Stimulated activated CD4-positive, alpha-beta T cell treated with anti-CD3 and anti-CD28 coated beads, TNF-alpha, amount 100 ng/mL, for 48 hours (primary cell): ENCODE measurements around the gene DRICH1.
"Not testable (repeated sequence)": the region's sequence is repeated elsewhere in the genome, so short reads cannot be mapped to it uniquely, and the experiment has no call there.

Experiments
- DNase-seq, 3 donors: peaks; one replicate each; pipeline ENCODE4 v3.0.0-alpha.2; 2020; ENCODE audit warnings: low read depth in 3 of 3

DRICH1 gene, protein sequence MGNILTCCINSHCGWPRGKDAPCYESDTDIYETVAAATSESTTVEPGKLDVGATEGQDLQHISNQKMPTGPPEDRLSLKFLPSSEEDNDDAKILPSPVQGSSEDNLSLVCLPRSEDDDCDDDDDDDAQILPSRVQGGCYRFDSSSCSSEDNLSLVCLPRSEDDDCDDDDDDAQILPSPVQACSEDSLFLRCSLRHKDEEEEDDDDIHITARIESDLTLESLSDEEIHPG

DNA sequence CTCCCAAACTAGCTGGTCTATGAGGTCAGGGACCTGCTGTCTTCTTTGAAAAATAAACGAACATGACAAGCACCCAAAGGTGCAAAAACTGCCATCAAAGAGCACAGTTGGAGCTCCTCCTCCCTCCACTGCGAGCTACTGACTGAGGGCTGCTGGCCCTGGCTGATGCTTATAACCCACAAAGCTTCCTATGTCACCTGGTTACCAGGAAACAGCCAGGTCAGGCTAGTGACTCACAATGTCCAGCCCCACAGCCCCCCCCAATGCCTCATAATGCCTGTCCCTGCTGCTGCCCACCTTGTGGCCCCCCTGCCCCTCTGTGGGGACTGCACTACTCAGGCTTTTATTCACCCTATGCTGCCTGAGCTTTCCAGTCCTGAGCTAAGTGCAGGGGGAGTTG is at the start of gene DRICH1:
Gene DRICH1 (minus strand): TSS at position 144 of the 400 bp plus-strand sequence. CDS start 298 bp downstream, outside the sequence.
- no peak for DNase-seq

DNA sequence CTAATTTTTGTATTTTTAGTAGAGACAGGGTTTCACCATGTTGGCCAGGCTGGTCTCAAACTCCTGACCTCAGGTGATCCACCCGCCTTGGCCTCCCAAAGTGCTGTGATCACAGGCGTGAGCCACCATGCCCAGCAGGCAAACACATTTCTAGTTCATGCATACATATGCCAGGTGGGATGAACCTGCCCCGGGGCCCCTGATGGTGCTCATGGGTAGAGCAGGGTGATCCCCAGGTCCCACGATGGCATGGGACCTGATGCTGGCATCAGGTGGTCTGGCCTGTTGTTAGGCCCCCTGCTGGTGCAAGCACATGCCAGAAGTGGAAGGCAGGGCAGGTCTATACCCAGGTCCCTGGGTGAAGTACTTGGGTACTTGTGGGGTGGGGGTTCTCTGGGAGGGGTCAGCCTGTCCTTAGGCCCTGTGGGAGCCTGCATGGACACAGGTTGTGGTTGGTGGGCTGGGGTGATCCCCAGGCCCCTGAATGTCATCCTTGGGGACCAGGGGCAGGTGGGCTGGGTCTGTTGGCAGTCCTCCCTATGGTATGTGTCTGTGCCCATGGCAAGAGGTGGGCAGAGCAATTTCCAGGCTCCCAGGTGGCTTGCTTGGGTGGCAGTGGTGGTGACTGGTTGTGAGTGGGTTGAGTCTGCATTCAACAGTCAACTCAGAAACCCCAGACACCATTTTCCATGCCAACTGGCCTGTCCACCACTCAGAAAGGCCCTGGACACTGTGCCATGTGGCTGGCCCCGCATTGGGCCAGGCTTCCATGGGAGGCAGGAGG is 49.1 kb upstream of the DRICH1 start:
- DNase-seq: no peak

DNA sequence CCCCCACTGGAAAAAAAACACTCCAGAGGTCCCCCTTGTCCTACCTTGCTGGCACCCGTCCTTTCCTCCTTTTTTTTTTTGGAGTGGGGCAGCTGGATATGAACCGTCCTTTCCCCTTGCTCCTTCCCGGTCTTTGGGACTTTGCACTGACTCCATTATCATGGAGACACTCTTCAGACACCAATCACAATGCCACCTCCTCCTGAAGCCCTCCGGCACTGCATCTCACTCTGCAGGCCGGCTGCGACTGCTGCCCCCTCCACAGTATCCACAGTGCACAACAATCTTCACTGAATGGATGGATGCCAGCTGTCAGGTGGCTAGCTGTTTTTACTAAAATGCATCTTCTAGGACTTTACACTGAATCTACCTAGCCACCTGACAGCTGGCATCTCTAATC is 46.0 kb upstream of the DRICH1 start:
- no peak for DNase-seq

DNA sequence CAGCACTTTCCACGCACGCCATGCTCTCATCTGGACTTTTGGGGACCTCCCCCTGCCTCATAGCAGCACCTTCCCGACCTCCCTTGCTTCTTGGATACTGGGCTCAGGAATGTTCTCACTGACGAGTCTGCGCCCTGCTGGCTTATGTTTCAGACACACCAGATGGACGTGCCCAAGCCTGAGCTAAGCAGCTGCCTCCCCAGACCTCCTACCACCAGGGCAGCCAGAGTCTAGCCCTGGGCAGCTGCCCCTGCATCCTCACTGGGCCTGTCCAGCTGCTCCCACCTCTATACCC is 45.5 kb upstream of the DRICH1 start:
- no peak for DNase-seq

DNA sequence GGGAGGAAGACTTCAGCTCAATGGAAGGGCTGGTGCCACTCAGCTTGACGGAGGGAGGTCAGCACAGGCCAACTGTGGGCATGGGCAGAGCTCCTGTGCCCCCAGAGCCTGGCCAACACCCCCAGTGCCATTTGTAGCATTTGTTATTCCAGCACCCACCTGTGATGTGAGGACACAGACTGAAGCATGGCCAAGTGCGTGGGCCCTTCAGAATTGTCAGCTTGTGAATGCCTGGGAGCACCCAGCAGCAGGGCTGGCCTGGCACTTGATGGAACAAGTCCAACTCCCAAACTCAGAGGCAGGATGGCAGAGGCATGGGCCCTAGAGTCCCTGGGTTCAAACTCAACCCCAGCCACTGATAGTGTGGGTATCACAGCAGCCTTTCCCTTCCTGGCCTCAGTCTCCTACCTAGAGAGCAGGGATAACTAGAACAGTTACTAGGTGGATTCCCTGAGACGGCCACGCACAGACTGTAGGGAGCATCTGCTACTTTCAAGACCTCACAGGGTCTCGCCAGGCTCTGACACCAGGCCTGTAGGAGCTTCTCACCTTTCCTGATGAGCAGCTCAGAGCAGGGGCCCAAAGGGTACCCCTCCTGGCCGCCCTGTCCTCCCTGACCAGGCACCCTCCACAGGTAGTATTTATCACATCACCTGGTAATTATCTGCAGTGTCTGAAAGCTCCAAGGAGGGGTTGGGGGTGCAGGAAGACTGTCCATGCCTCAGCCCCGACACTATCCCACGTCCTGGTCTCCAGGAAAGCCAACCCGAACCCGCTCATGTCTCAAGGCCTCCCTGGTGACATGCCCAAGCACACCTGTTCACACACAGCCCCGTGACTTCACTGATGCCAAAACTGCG is 45.0 kb upstream of the DRICH1 start:
- DNase-seq: not testable (repeated sequence)

DNA sequence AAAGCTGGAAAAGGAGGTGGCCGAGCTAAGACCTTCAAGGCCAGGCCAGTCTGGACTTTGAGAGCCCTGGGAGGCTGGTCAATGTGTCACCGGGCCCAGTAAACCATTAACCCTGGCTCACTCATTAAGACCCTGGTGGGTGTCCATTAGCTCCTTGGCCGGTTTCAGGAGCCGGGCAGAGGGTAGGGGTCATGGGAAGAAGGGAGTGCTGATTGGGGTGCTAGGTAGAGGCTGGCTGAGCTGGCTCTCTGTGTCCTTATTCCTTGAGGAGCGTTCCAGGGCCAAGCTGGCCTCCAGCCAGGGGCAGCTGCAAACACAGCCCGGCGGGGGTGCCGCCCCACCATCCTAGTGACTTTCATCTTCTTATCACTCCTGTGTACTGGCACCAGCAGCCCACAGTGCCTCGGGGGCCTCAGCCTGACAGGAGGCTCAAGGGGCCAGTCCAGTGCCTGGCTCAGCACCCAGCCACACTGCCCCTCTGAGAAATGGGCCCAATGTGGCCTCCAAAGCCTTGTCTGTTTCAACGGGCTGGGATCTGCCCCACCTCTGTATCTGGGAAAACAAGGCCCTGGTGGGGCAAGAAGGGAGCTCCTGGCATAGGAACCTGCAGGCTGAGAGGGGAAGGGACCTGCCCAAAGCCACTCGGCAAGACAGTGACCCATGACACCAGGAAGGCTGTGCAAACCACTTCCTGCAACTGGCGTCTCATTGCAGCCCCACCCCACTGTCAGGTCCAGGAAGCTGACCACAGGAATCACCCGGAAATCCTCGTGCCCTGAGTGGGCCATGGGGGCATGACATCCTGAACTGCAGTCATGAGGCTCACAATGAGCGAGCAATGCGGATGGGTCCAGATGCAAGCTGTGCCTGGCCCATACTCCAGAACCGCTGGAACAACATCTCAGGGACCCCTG is 43.6 kb upstream of the DRICH1 start:
- DNase-seq: no peak

DNA sequence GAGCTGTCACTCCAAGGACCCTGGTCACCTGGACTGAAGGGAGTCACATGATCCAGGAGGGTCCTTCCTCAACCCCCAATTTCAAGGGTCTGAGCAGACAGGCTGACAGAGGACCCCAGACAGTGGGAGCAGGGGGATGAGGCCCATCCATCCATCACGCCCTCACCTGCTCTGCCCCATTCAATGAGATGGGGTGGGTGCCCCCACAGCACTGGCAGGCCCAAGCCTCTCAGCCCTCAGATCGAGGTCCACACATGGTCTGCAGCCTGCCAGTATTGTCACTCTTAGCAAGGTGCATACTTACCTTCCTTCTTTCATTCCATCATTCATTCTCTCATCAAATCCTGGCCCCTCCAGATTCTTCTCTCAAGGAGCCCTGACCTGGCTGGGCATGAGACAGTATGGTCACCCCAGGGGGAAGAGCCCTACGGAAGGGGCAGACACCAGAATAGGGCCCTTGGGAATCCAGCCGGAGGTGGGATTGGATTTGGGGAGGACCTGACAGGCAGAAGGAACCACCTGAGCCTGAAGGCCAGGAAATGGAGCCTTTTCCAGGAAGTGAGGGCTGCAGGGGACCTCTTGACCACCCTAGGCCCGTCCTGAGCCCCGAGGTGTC is 42.9 kb upstream of the DRICH1 start:
- not testable (repeated sequence) for DNase-seq

DNA sequence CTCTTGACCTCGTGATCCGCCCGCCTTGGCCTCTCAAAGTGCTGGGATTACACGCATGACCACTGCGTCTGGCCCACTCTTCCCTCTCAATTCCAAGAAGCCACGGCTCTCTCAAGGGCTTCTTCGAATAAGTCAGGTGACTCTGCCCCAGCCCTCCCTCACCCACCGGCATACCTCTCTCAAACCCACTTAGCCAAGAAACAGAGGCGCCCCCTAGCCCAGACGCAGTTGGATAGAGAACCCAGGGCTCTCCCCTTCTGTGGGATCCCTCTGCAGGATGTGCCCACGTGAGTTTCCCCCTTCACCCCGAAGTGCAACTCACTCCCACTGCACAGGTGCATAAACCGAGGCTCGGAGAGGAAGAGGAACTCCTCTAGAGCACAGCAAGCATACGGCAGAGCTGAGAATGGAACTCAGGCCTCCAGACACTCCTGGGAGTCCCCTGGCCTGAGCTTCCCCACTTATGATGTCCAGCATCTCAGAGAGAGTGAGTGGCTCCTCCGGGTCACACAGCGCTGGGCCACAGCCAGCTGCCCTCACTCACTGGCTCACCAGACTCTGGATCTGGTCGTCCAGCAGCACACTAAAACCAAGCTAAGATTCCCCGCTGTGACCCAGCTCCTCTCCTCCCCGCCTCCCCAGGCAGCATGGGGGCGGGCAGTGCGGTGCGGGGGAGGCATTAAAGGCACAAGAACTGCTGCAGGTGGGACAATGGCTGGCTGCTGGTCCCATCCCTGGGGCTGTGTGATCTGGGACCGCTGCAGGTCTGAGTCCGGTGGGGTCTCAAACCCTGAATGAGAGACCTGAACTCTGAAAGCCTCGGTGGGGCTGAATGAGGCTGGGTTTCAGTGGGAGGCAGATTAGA is 41.9 kb upstream of the DRICH1 start:
- no peak for DNase-seq

DNA sequence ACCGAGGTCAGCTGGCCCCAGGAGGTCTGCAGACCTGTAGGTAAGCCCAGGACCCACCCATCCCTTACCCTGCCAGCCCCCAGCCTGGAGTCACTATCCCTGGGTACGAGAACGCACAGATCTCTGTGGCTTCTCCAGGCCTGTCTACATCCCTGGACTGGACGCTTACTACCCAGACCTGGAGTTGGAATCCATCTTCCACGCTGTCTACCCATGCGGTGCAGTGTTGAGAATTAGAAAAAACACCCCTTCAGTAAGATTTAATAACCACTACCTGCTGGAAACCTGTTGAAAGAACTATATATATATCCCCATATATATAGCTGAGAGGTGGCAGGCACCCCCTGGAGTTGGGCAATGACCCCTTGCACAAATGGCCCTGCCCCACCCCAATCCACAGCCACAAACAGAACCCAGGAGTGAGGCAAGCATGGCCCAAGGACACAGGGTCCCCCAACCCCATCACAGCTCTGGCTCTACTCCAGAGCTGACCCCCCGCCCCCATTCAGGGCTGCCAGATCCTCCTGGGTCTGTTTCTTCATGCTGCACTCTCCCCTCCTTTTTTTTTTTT is 41.0 kb upstream of the DRICH1 start:
- DNase-seq: no peak

DNA sequence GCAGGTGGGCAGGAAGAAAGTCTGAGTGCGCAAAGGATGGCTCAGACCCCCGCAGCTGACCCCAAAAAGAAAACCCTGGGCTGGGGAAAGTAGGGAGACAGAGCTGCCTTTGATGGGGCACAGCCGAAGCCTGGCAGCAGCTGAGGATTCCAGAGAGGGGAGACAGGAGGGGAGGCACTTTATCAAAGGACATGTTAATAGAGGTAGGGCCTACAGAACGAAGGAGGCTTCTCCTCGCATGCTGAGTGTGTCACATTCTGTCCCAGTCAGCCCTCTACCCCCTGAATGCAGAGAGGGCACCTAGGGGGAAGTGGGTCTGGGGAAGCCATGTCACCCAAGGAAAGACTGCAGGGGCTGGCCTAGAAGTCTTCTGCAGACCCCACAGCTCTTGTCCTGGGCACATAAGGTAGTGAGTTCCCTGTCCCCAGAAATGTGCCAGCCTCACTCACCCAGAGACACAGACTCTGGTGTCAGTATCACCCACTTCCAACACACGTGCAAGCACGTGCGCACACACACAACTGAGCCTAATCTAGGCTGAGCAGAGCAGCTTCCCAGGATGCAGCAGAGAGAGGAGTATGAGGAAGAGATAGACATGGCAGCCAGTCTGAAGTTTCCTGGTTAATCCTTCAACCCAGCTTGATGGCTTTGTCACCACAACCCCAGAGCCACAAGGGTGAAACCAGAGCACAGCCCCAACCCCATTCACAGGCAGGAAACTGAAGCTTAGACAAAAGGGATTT is 40.4 kb upstream of the DRICH1 start:
- DNase-seq: not testable (repeated sequence)

DNA sequence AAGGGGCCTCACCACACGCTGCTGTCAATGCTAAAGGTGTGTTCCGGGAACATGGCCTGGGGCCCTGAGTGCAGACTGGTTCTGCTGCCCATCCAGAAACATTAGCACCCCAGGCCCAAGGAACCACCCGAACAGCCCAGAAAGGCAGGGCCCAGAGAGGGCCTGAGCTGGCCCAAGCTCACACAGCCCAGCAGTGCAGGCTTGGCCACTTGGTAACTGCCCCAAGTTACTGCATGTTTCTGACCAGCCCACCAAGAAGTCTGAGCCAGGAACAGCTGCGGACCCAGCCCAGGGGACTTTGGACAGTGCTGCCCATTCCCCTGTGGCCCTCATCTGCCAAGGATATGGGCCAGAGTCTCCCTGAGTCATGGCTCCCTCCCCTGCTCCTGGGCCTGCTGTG is 39.3 kb upstream of the DRICH1 start:
- DNase-seq: not testable (repeated sequence)

DNA sequence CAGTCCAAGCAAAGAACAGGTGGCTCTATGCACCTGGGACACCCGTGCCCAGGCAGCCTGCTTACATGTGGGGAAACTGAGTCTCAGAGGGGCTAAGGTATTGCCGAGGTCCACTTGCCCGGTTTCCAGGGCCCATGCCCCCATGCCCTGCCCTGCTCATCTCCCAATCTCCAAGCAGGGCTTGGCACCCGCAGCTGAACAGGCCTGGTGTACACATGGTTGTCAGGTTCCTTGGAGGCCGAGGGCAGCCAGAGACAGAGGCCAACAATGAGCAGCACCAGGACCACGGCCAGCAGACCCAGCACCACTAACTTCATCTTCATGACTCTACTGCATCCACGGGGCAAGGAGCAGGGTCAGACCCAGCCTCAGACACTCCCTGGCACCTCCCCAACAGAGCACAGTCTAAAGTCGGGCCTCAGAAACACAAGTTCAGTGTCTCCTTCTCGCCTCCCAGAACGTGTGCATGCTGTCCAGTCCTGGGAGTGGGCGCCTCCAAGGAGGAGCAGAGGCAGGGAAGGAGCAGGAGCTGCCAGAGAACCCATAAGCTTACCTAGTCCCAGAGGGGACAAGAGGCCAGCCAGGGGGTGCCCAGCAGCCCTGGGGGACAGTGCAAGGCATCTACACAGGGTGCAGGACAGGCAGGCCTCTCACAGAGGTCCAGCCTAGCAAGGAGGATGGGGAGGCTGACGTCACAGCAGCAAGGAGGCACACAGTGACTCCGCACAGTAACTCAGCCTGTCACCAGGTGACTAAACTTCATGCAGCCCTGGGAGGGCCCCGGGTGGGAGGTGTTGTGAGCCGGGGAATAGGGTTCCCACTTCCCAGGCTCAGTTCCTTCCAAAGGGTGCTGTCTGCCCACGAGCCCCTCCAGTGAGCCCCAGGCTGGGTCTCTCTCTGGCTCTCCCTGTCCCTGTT is 38.5 kb upstream of the DRICH1 start:
- DNase-seq: no peak

DNA sequence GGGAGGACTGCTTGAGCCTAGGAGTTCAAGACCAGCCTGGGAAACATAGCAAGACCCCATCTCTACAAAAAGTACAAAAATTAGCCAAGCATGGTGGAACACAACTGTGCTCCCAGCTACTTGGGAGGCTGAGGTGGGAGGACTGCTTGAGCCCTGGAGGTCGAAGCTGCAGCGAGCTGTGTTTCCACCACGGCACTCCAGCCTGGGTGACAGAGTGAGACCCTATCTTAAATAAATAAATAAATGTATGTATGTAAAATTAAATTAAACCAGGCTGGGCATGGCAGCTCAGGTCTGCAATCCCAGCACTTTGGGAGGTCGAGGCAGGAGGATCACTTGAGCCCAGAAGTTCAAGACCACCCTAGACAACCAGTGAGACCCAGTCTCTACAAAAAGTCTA is 28.3 kb upstream of the DRICH1 start:
- DNase-seq: not testable (repeated sequence)

DNA sequence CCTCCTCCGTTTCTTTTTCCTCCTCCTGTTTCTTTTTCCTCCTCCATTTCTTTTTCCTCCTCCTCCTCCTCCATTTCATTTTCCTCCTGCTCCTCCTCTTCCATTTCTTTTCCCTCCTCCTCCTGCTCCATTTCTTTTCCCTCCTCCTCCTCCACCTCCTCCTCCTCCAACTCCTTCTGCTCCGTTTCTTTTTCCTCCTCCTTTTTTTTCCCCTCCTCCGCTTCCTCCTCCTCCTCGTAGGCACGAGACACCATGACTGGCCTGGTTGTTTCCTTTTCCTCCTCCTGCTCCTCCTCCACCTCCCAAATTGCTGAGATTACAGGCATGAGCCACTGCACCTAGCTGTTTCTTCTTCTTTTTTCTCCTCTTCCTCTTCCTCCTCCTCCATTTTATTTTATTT is 25.6 kb upstream of the DRICH1 start:
- no peak for DNase-seq

DNA sequence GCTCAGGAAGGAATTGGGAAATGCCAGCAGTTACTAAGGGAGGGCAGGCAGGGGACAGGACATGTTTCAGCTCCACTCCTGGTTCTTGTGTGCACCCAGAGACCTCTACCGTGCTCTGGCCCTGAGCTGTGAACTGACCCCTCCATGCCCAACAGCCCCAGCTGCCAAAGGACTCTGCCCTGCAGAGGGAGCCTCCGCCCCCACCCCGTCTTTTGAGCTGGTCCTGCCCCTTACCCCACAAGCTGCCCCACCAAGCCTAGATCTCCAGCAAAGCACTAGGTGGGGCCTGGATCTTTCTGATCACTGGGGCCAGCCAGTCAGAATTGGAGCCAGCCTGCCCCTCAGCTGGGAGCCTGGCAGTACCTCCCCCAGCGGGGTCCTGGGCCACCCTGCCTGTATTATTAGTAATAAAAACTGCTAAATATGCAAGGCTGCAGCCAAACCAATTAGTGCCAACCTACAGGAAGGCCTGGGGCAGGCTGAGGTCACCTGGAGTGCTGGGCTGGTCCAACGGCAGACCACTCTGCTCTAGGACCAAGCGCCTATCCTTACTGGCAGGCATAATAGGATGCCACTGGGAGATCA is 23.9 kb upstream of the DRICH1 start:
- DNase-seq: no peak

DNA sequence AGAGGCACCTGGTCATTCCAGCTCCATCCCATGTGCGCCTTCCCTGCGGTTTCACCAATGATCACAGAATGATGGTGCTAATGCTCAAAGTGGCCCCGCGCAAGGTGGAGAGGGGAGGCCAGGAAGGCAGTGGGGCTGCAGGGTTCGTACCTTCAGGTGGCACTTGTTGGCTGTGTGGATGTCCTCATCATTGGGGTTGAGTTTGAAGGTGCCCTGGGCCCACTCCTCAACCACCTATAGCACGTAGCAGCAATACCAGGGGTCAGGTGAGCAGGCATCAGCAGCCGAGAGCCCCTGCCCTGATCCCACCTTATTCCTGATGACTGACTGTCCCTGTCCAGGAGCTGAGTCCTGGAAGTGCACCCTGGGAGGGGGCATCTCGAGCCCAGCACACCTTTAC is 20.6 kb upstream of the DRICH1 start:
- no peak for DNase-seq

DNA sequence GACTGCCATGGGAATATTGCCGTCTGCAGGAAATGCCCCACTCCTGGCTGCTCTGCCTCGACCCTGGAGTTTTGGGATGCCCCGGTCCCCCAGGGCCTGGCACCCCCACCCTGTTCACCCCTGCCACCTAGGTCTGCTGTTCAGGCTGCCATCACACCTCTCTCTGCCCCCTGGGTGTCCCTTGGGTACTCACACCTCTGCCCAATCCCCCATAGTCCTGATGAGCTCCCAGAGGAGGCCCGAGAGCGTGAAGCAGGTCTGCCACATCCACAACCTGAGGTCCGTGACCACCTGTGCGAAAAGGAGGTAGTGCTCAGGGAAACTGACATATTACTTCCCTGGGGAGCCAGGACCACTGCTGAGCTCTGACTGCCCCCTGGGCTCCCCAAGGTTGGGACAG is 20.2 kb upstream of the DRICH1 start:
- DNase-seq: no peak

DNA sequence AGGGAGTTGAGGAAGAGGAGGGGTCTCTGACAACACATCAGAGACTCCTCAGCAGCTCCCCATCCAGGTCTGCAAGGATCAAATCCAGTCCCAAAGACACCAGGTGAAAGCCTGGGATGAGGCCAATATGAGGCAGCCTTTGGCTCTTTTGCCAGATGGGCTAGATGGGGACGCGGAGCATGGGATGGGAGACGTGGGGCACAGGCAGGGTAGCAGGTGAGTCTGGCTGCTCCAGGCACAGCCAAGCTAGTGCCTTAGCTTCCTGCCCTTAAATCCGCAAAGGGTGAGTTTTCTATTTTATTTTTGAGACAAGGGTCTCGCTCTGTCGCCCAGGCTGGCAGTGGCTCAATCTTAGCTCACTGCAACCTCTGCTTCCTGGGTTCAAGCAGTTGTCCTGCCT is 19.6 kb upstream of the DRICH1 start:
- DNase-seq: no peak
